Cardiac septum (tissue), 1 donor: ENCODE results near the gene ATAD1. TPM values are rescaled to one million over a fixed set of nuclear protein-coding genes. Genes with fewer than 3 reads are reported as not detected.
"Not testable (repeated sequence)": the region's sequence is repeated elsewhere in the genome, so short reads cannot be mapped to it uniquely, and the experiment has no call there.

Source experiments
- DNase-seq: peaks from one replicate; pipeline ENCODE4 v3.0.0-alpha.2; 2020; ENCODE audit warnings: low spot score
- intact Hi-C: fragments of 100-400 bp; cut with DNase I; formaldehyde crosslinking; loops from one replicate; pipeline ENCODE4 v1.14.0; 2022
- total RNA-seq: library from RNA; stranded (reverse); fragmentation: NEBNext Ultra II Directional; extraction: Animal tissue kit (Norgen Biotek cat#: 25700); gene quantifications from one replicate; pipeline ENCODE4 v1.2.1, GENCODE V29; 2021
- donor health status: DM: no; HTN: no; CAD: no.

ATAD1 gene
- total RNA-seq, 1 donor from 2014 or later: 92.0 TPM

- no peak for DNase-seq
- intact Hi-C loops: no loop called here
Observed at GRCh38 chr10:87849001-87849400, 31.0 kb upstream of the ATAD1 start.

GRCh38 chr10:87847550-87847949 lies 29.5 kb upstream of the ATAD1 start:
- intact Hi-C loops: no loop called here
- DNase-seq: no peak

GRCh38 chr10:87846711-87847110 lies 28.7 kb upstream of the ATAD1 start:
- DNase-seq, intact Hi-C loops: not testable (repeated sequence)

- intact Hi-C loops: no loop called here
- no peak for DNase-seq
Observed at GRCh38 chr10:87846023-87846422, 28.0 kb upstream of the ATAD1 start.

- intact Hi-C loops: no loop called here
- DNase-seq: no peak
Observed at GRCh38 chr10:87845624-87845998, 27.6 kb upstream of the ATAD1 start.

- intact Hi-C loops: no loop called here
- DNase-seq: no peak
Observed at GRCh38 chr10:87844837-87845623, 27.0 kb upstream of the ATAD1 start.

- intact Hi-C loops: no loop called here
- DNase-seq: no peak
Observed at GRCh38 chr10:87843714-87844113, 25.7 kb upstream of the ATAD1 start.

GRCh38 chr10:87842776-87843497 lies 24.9 kb upstream of the ATAD1 start:
- DNase-seq: no peak
- intact Hi-C loops: no loop called here

GRCh38 chr10:87842220-87842641 lies 24.2 kb upstream of the ATAD1 start:
- intact Hi-C loops: no loop called here
- no peak for DNase-seq

- no peak for DNase-seq
- intact Hi-C loops: no loop called here
Observed at GRCh38 chr10:87841186-87841585, 23.2 kb upstream of the ATAD1 start.

- no peak for DNase-seq
- intact Hi-C loops: no loop called here
Observed at GRCh38 chr10:87838650-87839049, 20.6 kb upstream of the ATAD1 start.

GRCh38 chr10:87837445-87837844 lies 19.4 kb upstream of the ATAD1 start:
- intact Hi-C loops: no loop called here

GRCh38 chr10:87836098-87836497 lies 18.1 kb upstream of the ATAD1 start:
- intact Hi-C loops: no loop called here
- no peak for DNase-seq

More at GRCh38 chr10:87837445-87837844, 19.4 kb upstream of the ATAD1 start:
- DNase-seq: no peak

GRCh38 chr10:87829986-87830729 lies 12.1 kb upstream of the ATAD1 start:
- DNase-seq: no peak
- intact Hi-C loops: no loop called here

- DNase-seq, intact Hi-C loops: not testable (repeated sequence)
Observed at GRCh38 chr10:87829051-87829450, 11.0 kb upstream of the ATAD1 start.

GRCh38 chr10:87827681-87828080 lies 9.7 kb upstream of the ATAD1 start:
- DNase-seq: no peak
- intact Hi-C loops: no loop called here

- intact Hi-C loops: no loop called here
- DNase-seq: no peak
Observed at GRCh38 chr10:87826653-87827052, 8.6 kb upstream of the ATAD1 start.

- no peak for DNase-seq
- intact Hi-C loops: loop anchor here (5.0 kb wide), 1 partner anchor 43 kb away; the partner anchor contains the start of genes KLLN and PTEN
Observed at GRCh38 chr10:87819289-87819585, 1.2 kb upstream of the ATAD1 start.

GRCh38 chr10:87818505-87819288 lies 671 bp upstream of the ATAD1 start:
- intact Hi-C loops: loop anchor here (5.0 kb wide), 1 partner anchor 44 kb away; the partner anchor contains the start of genes KLLN and PTEN
- no peak for DNase-seq
